ENCODE measurements around the gene UBE2F.

DNA sequence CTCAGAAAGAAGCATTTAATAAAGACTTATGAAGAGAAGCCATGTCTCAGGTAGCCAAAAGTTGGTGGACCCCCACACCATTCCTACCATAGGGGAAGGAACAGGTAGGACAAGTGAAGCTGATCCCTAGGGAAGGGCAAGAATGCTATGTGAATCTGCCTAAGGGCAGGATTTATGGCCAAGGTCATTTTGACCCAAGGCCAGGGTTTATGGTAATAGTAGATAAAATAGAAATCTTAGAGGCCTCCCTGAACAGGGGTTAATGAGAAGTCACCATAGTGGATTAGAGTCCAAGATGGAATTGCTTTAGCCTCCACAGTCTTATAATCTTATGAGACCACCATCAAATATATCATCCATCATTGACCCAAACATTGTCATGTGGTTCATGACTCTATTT lies 26.0 kb upstream of the UBE2F start:
- no peak for TF ChIP-seq POLR2A (IDR thresholded peaks at IDR 0.05; ENCODE audit: low read depth, low read length)
- TF ChIP-seq CTCF (conservative IDR thresholded peaks at IDR 0.05; ENCODE audit: low read depth, low read length), result no peak
- TF ChIP-seq RFX5 (IDR thresholded peaks at IDR 0.05; ENCODE audit: low read depth, low read length), result no peak
- no peak for TF ChIP-seq ELK1 (IDR thresholded peaks at IDR 0.05; ENCODE audit: borderline replicate concordance, low read depth, low read length)
- TF ChIP-seq CEBPB (IDR thresholded peaks at IDR 0.05; ENCODE audit: low read depth, low read length), result no peak
- no peak for TF ChIP-seq RCOR1 (IDR thresholded peaks at IDR 0.05; ENCODE audit: insufficient replicate concordance, low read length)
